OCI-LY1 (cell line): Measurements from ENCODE around the gene CASZ1.

Source experiments
- CTCF ChIP-seq: fragments of 200-600 bp; sonication (generic), shearing (Covaris generic); IDR thresholded peaks from 2 replicates; pipeline ENCODE4 v1.5.1; 2017; ENCODE audit warnings: mild to moderate bottlenecking, antibody characterized with exemption, low read length, moderate library complexity, mixed read lengths
- EZH2 ChIP-seq: fragments of 200-600 bp; sonication (generic), shearing (Covaris generic); IDR thresholded peaks from 2 replicates; pipeline ENCODE4 v1.8.0; 2017; ENCODE audit warnings: borderline replicate concordance, mixed run types, mild to moderate bottlenecking, antibody characterized with exemption, low read length, moderate library complexity, mixed read lengths

GRCh38 chr1:10834770-10835412 is 38.4 kb upstream of the CASZ1 start:
- TF ChIP-seq CTCF (no peak), EZH2 (no peak)
